Stimulated activated CD8-positive, alpha-beta memory T cell treated with anti-CD3 and anti-CD28 coated beads, Interleukin-4, amount 100 ng/mL, for 1 hour (primary cell): ENCODE results near the gene SLC22A16.
"Not testable (repeated sequence)": the region's sequence is repeated elsewhere in the genome, so short reads cannot be mapped to it uniquely, and the experiment has no call there.

Source experiments
- DNase-seq, 2 donors: peaks; one replicate each; pipeline ENCODE4 v3.0.0-alpha.2; 2020; ENCODE audit warnings: low read depth in 2 of 2, low spot score in 1 of 2

SLC22A16 gene

GRCh38 chr6:110490110-110490509, 13.7 kb upstream of the SLC22A16 start:
- DNase-seq: no peak

DNA sequence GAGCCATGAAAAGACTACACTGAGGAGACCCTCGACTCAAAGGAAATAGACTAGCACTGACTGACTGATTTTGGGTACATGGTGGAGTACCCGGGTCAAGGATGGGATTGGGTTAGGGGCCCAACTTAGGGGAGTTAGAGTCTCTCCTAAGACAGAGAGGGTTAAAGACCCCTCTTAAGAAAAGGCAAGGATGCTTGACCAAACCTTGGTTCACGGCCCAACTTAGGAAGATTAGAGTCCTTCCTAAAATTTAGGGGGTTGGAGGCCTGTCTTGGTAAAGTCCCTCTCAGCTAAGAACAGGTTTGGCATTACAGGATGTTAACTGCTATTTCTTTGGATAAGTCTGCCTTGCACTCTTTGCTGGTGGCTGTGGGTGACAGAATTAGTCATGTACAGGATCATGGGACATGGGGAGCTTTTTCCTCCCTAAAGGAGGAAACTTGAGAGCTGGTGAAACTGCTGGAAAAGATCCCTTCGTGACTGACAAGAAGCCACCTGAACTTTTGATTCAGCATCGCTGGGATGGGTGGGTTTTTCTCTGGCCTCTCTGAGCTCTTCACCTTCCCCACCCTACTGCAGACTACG, 12.3 kb upstream of the SLC22A16 start:
- DNase-seq: no peak

DNA sequence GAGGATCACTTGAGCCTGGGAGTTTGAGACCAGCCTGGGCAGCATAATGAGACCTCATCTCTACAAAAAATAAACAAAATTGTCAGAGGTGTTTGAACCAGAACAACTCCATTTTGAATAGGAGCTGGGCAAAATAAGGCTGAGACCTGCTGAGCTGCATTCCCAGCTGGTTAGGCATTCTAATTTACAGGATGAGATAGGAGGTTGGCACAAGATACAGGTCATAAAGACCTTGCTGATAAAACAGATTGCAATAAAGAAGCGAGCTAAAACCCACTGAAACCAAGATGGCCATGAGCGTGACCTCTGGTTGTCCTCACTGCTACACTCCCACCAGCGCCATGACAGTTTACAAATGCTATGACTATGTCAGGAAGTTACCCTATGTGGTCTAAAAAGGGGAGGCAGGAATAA, 11.6 kb upstream of the SLC22A16 start:
- DNase-seq: not testable (repeated sequence)

- no peak for DNase-seq
Measured at GRCh38 chr6:110486756-110487155, 10.3 kb upstream of the SLC22A16 start.

DNA sequence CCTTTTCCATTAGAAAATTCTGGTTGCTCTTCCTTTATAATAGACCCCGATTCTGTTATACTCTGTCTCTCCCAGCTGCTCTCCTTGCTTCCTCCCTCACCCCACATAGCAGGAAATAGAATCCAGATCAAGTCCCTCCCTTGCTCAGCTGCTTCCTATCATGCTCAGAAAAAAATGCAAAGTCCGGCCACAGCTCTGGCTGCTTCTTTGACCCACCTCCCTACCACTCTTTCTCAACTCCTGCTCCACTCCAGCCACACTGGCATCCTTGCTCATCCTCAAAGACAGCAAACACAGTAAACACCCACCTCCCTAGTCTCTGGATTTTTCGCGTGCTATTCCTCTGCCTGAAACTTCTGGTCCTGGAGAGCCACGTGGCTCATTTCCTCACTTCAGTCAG, 9.1 kb upstream of the SLC22A16 start:
- no peak for DNase-seq

GRCh38 chr6:110484321-110484720, 7.9 kb upstream of the SLC22A16 start:
- DNase-seq: no peak

GRCh38 chr6:110482774-110483400, 6.5 kb upstream of the SLC22A16 start:
- no peak for DNase-seq

GRCh38 chr6:110481081-110481480, 4.7 kb upstream of the SLC22A16 start:
- no peak for DNase-seq

- DNase-seq: no peak
Measured at GRCh38 chr6:110475066-110475653, 1.3 kb downstream of the SLC22A16 start.

DNA sequence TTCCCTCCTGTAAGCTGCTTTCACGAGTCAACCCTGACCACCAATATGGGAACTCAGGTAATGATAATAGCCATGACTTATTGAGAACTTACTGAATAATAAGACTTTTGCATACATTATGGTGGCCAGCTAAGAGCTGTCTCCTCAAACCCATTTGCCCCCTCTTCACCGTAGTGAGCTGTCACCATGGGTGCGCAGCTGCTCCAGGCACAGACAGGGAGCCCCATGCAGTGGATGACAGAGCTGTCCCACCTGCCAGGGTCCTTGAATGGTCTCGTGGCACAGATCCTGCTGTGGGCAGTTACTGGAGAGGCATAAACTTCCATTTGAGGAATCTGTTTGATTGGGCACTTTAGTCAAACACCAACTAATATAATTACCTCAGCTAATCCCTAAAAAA, 1.9 kb downstream of the SLC22A16 start:
- DNase-seq: no peak

DNA sequence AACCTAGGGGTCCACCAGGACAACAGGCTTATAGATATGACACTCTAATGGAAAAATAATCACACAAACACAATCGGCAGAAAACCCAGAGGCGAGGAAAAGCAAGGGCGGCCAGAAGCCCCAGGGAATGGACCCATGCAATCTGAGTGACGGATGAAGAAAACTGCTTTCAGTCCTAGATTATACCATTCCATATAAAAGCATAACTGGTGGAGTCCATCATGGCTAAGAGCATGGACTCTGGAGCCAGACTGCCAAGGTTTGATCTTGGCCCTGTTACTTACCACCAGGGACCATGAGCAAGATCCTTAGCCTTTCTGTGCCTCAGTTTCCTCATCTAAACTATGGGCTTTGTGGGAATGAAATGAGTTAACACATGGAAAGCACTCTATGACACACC, 3.7 kb downstream of the SLC22A16 start:
- DNase-seq: no peak

GRCh38 chr6:110471726-110472365, 4.6 kb downstream of the SLC22A16 start:
- DNase-seq: no peak

DNA sequence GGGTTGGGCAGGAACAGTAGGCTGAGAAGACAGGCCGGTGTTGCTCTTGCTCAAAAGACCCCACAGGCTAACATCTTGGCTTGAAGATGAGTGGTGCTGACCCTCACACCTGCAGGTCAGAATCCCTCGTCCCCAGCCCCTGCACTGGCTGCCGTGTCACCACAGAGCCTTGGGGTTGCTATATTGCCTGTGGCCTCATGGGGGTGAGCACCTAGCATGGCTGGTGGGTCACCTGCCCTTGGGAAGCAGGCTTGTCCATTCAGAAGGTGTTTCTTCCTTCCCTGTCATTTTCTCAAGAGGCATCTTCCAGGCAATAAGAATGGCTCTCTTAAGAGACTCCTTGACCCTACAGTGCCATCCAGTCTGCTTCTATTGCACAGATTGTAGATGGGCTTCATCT, 7.7 kb downstream of the SLC22A16 start:
- DNase-seq: no peak

GRCh38 chr6:110467566-110468140, 8.8 kb downstream of the SLC22A16 start:
- DNase-seq: no peak

DNA sequence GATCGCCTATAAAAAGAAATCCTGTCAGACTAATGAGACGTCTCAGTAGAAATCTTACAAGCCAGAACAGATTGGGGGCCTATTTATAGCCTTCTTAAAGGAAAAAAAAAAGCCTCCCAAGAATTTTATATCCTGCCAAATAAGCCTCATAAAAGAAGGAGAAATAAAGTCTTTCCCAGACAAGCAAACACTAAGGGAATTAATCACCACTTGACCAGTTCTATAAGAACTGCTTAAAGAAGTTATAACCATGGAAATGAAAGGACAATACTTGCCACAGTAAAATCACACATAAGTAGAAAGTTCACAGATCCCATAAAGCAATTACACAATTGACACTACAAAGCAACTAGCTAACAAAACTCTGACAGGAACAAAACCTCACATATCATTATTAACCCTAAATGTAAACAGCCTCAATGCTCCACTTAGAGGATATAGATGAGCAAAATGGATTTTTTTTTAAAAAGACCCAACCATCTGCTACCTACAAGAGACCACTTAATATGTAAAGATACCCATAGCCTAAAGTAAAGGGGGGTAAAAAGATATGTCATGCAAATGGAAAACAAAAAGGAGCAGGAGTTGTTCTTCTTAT, 13.4 kb downstream of the SLC22A16 start:
- no peak for DNase-seq

DNA sequence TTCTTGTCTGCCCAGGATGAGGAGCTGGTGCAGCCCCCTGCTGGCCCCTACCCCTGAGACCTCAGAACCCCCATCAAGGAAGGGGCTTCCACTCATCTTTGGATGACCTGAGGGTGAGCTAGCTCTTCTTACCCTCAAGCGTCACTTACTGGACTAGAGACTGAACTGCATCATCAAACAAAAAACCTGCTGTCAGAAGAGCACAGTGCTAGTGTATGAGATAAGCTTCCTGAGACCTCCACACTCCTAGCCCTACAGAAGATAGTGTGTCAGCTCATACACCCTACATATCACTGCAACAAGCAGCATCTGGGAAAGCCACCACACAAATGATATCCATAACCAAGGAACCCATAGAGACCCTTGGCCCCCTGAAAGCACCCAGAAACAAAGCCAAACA, 15.0 kb downstream of the SLC22A16 start:
- DNase-seq: no peak

DNA sequence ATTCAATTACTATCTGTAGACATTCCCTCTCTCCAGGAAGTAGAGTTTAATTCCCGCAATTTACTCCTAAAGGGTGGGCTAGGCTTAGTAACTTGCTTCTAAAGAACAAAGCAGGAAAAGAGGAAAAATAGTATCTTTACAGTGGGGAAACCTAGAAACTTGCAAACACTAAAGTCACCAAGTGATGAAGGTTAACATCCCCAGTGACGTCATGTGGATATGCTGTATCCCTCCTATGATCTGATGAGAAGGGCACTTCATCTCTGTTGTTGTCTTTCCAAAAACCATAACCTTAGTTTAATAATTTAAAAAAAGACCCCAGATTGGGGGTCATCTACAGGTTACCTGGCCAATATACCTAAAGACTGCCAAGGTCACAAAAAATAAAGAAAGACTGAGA, 17.3 kb downstream of the SLC22A16 start:
- no peak for DNase-seq

GRCh38 chr6:110458476-110458875, 17.9 kb downstream of the SLC22A16 start:
- no peak for DNase-seq

DNA sequence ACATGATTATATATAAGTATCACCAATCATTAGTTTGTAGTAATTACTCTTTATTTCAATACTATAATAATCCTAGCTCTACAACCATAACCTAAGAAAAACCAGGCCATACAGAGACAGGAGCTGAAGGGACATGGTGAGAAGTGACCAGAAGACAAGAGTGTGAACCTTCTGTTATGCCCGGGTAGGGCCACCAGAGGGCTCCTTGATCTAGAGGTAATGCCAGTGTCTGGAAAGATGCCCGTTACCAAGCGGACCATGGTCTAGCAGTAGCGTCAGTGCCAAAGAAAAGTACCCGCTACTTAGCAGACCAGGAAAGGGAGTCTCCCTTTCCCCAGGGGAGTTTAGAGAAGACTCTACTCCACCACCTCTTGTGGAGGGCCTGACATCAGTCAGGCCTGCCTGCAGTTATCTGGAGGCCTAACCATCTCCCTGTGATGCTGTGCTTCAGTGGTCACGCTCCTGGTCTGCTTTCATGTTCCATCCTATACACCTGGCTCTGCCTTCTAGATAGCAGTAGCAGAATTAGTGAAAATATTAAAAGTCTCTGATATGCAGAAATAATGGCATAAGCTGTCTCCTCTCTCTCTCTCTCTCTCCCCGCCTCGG, 18.7 kb downstream of the SLC22A16 start:
- DNase-seq: not testable (repeated sequence)

- DNase-seq: no peak
Measured at GRCh38 chr6:110456694-110457093, 19.7 kb downstream of the SLC22A16 start.

DNA sequence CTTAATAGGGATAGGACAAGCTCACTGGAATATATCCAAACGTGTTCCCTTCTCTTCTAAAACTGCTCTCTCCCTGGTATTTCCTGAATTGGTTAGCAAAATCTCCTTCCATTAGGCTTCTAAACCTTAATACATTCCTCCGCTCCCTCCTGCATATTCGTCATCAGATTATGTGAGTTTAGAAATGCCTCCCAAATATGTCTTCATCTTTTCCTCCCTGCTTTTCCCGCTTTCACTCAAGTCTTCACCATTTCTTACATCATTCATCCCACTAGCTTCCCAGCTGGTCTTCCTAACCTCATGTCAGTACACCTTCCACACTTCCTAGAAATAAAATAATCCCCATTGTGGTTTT, 26.9 kb downstream of the SLC22A16 start:
- DNase-seq: no peak
